ENCODE data around the gene TMED7. TPM values are rescaled to one million over a fixed set of nuclear protein-coding genes. Genes with fewer than 3 reads are reported as not detected.

Gene TMED7
- polyA plus RNA-seq, 1 of the 3 experiments (the other 2 are of a cell fraction), result 41.2 TPM

DNA sequence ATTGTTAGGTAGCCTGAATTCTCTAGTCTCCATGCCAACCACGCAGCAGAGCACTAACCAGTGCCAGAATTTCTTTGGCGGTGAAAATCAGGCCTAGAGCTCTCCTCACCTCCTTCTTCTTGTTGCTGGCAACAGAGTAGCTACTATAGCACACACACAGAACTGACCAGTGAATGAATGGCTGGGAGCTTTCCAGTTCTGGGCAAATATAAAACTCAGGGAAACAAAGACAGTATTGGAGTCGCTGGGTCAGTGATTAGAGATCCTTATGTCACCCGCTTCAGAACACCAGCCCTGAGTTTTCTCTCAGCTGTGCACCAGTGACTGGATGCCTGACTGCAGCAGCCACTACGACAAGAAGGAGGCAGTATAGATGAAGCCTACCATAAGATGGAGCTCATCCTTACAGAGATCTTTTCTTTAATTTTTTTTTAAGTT lies 54.4 kb downstream of the TMED7 start:
- WGBS (ENCODE audit: low lambda C conversion rate), result 91% methylated on average over 5 of the region's 5 CpGs
- TF ChIP-seq CTCF (IDR thresholded peaks at IDR 0.05) (no peak), NFIC (IDR thresholded peaks at IDR 0.05; ENCODE audit: borderline replicate concordance) (no peak), SIN3A (IDR thresholded peaks at IDR 0.05; ENCODE audit: borderline replicate concordance, low read depth, low read length) (no peak), FOXM1 (IDR thresholded peaks at IDR 0.05; ENCODE audit: low read depth) (no peak), YY1 (IDR thresholded peaks at IDR 0.05; ENCODE audit: low read depth) (no peak), EZH2phosphoT487 (IDR thresholded peaks at IDR 0.05; ENCODE audit: borderline replicate concordance, low read depth) (no peak), NRF1 (IDR thresholded peaks at IDR 0.05; ENCODE audit: low read depth, low read length) (no peak), CHD2 (IDR thresholded peaks at IDR 0.05; ENCODE audit: low read length, partially characterized antibody) (no peak), RCOR1 (IDR thresholded peaks at IDR 0.05; ENCODE audit: low read length) (no peak), RXRA (IDR thresholded peaks at IDR 0.05; ENCODE audit: borderline replicate concordance, low read depth) (no peak)
- TF ChIP-seq, protein P1, sequence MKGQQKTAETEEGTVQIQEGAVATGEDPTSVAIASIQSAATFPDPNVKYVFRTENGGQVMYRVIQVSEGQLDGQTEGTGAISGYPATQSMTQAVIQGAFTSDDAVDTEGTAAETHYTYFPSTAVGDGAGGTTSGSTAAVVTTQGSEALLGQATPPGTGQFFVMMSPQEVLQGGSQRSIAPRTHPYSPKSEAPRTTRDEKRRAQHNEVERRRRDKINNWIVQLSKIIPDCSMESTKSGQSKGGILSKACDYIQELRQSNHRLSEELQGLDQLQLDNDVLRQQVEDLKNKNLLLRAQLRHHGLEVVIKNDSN (IDR thresholded peaks at IDR 0.05; ENCODE audit: borderline replicate concordance, low read depth), result no peak
- TF ChIP-seq, protein P2, sequence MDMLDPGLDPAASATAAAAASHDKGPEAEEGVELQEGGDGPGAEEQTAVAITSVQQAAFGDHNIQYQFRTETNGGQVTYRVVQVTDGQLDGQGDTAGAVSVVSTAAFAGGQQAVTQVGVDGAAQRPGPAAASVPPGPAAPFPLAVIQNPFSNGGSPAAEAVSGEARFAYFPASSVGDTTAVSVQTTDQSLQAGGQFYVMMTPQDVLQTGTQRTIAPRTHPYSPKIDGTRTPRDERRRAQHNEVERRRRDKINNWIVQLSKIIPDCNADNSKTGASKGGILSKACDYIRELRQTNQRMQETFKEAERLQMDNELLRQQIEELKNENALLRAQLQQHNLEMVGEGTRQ (IDR thresholded peaks at IDR 0.05; ENCODE audit: borderline replicate concordance, low read depth, low read length), result no peak
- TF ChIP-seq, protein P3, sequence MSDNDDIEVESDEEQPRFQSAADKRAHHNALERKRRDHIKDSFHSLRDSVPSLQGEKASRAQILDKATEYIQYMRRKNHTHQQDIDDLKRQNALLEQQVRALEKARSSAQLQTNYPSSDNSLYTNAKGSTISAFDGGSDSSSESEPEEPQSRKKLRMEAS (IDR thresholded peaks at IDR 0.05; ENCODE audit: low read depth), result no peak
- no peaks in the 10 kb centered on the region for H4K20me1 ChIP-seq (ENCODE audit: insufficient read depth)
- peaks cover 14% of the 10 kb centered on the region for H3F3A ChIP-seq (replicated peaks; ENCODE audit: insufficient read depth)
- H3K9me2 ChIP-seq, result no peaks in the 10 kb centered on the region
- no peak overlapping the region for H2AFZ ChIP-seq (ENCODE audit: low read depth)
- no peaks in the 10 kb centered on the region for H3K36me3 ChIP-seq (replicated peaks in 1 of 2; ENCODE audit: control insufficient read depth in 1 of 2, insufficient read depth in 2 of 2, low read length in 1 of 2)
- H3K27ac ChIP-seq (ENCODE audit: low read depth in 2 of 2, low read length in 1 of 2), result no peak overlapping the region
- CTCF ChIA-PET, result interaction anchor here (3.4 kb wide), 1 partner anchor 262 kb away, joined by 26 read pairs; no protein-coding TSS in a partner anchor
- H3K9me3 ChIP-seq, result no peaks in the 10 kb centered on the region
- no peaks in the 10 kb centered on the region for H3K27me3 ChIP-seq (ENCODE audit: insufficient read depth)
- no peaks in the 10 kb centered on the region for H3K79me2 ChIP-seq (ENCODE audit: insufficient read depth)
- peaks cover 0 to 10% of the 10 kb centered on the region in 2 experiments; a peak in 1 of 4 replicates for H3K4me1 ChIP-seq (ENCODE audit: control insufficient read depth in 1 of 2, insufficient read depth in 2 of 2, low read depth in 1 of 2, low read length in 1 of 2)
- H3K4me2 ChIP-seq, result no peak overlapping the region
- H3K9ac ChIP-seq, result no peak overlapping the region
- no peak overlapping the region for H3K4me3 ChIP-seq (ENCODE audit: low read depth in 2 of 2, low read length in 1 of 2)
- POLR2A ChIA-PET, result no interaction called here
- DNase-seq, result no peak

DNA sequence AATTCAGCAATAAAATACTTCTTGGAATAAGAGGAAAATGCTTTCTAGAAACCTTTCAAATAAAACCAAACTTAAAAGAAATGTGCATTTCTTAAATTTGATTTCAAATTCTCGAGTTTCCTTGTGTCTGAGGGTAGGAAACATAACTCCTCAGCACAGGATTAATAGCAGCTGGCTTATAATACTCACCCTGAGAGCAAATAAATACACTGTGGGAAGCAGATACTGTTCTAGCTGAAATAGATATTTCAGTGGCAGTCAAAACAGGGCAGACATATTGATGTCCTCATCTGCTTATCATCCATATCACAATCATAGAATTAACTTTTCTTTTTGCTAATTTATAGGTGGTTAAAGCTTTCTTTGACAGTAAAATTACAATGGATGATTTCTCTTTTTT lies 57.2 kb downstream of the TMED7 start:
- Histone ChIP-seq H3K9ac (no peak overlapping the region), H3K79me2 (ENCODE audit: insufficient read depth) (no peaks in the 10 kb centered on the region), H3K4me3 (ENCODE audit: low read depth in 2 of 2, low read length in 1 of 2) (no peak overlapping the region), H3K4me1 (ENCODE audit: control insufficient read depth in 1 of 2, insufficient read depth in 2 of 2, low read depth in 1 of 2, low read length in 1 of 2) (peaks cover 0 to 6% of the 10 kb centered on the region in 2 experiments; a peak in 1 of 4 replicates), H3K27me3 (ENCODE audit: insufficient read depth) (no peaks in the 10 kb centered on the region), H4K20me1 (ENCODE audit: insufficient read depth) (no peaks in the 10 kb centered on the region), H3K9me2 (no peaks in the 10 kb centered on the region), H3F3A (replicated peaks; ENCODE audit: insufficient read depth) (peaks cover 8% of the 10 kb centered on the region), H3K27ac (ENCODE audit: low read depth in 2 of 2, low read length in 1 of 2) (no peak overlapping the region), H2AFZ (ENCODE audit: low read depth) (no peak overlapping the region), H3K36me3 (replicated peaks in 1 of 2; ENCODE audit: control insufficient read depth in 1 of 2, insufficient read depth in 2 of 2, low read length in 1 of 2) (no peaks in the 10 kb centered on the region), H3K4me2 (no peak overlapping the region), H3K9me3 (no peaks in the 10 kb centered on the region)
- ChIA-PET CTCF (interaction anchor here (0.7 to 3.4 kb wide), 2 partner anchors 259 to 422 kb away, joined by 3 to 26 read pairs; no protein-coding TSS in a partner anchor), POLR2A (no interaction called here)
- no peak for DNase-seq
- WGBS (ENCODE audit: low lambda C conversion rate), result 61% methylated on average over 1 of the region's 1 CpG
- TF ChIP-seq, protein P3 (IDR thresholded peaks at IDR 0.05; ENCODE audit: low read depth), result no peak
- no peak for TF ChIP-seq JUND (IDR thresholded peaks at IDR 0.05)
- no peak for TF ChIP-seq RCOR1 (IDR thresholded peaks at IDR 0.05; ENCODE audit: low read length)
- TF ChIP-seq, protein P4, sequence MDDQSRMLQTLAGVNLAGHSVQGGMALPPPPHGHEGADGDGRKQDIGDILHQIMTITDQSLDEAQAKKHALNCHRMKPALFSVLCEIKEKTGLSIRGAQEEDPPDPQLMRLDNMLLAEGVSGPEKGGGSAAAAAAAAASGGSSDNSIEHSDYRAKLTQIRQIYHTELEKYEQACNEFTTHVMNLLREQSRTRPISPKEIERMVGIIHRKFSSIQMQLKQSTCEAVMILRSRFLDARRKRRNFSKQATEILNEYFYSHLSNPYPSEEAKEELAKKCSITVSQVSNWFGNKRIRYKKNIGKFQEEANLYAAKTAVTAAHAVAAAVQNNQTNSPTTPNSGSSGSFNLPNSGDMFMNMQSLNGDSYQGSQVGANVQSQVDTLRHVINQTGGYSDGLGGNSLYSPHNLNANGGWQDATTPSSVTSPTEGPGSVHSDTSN (IDR thresholded peaks at IDR 0.05), result no peak
- no peak for TF ChIP-seq YY1 (IDR thresholded peaks at IDR 0.05; ENCODE audit: low read depth)
- no peak for TF ChIP-seq TAF1 (IDR thresholded peaks at IDR 0.05; ENCODE audit: borderline replicate concordance, low read depth, low read length)
- no peak for TF ChIP-seq MXI1 (IDR thresholded peaks at IDR 0.05; ENCODE audit: low read depth, low read length)
- TF ChIP-seq FOSL2 (IDR thresholded peaks at IDR 0.05; ENCODE audit: borderline replicate concordance, low read depth), result no peak
- TF ChIP-seq RXRA (IDR thresholded peaks at IDR 0.05; ENCODE audit: borderline replicate concordance, low read depth), result no peak
- no peak for TF ChIP-seq NFIC (IDR thresholded peaks at IDR 0.05; ENCODE audit: borderline replicate concordance)
- no peak for TF ChIP-seq POLR2AphosphoS5 (IDR thresholded peaks at IDR 0.05; ENCODE audit: low read depth, low read length)
- TF ChIP-seq MEF2A (IDR thresholded peaks at IDR 0.05; ENCODE audit: borderline replicate concordance, low read depth), result no peak
- TF ChIP-seq RAD21 (IDR thresholded peaks at IDR 0.05; ENCODE audit: low read length), result no peak
- no peak for TF ChIP-seq SIN3A (IDR thresholded peaks at IDR 0.05; ENCODE audit: borderline replicate concordance, low read depth, low read length)
- no peak for TF ChIP-seq ELF1 (IDR thresholded peaks at IDR 0.05)
- TF ChIP-seq EZH2phosphoT487 (IDR thresholded peaks at IDR 0.05; ENCODE audit: borderline replicate concordance, low read depth), result no peak
- no peak for TF ChIP-seq TCF12 (IDR thresholded peaks at IDR 0.05)
